GM12878 (cell line): ENCODE results near the gene ARF3. TPM values are rescaled to one million over a fixed set of nuclear protein-coding genes. Genes with fewer than 3 reads are reported as not detected.

Experiments used
- GATAD2B ChIP-seq: fragments of 450-650 bp; conservative IDR thresholded peaks from 2 replicates; pipeline ENCODE4 v1.6.1; 2017; ENCODE audit warnings: low read depth, mild to moderate bottlenecking, moderate library complexity
- MTA2 ChIP-seq: fragments of 450-650 bp; IDR thresholded peaks from 2 replicates; pipeline ENCODE4 v1.6.1; 2016; ENCODE audit warnings: low read depth, mild to moderate bottlenecking, moderate library complexity
- NKRF ChIP-seq: fragments of 450-650 bp; conservative IDR thresholded peaks from 2 replicates; pipeline ENCODE4 v1.6.1; 2017; ENCODE audit warnings: mild to moderate bottlenecking, moderate library complexity
- NR2C1 ChIP-seq: fragments of 450-650 bp; IDR thresholded peaks from 2 replicates; pipeline ENCODE4 v1.6.1; 2017; ENCODE audit warnings: antibody characterized with exemption, mild to moderate bottlenecking, moderate library complexity
- NR2F1 ChIP-seq: fragments of 450-650 bp; conservative IDR thresholded peaks from 2 replicates; pipeline ENCODE4 v1.6.1; 2017; ENCODE audit warnings: mild to moderate bottlenecking
- PML ChIP-seq: IDR thresholded peaks from 2 replicates; pipeline ENCODE4 v1.6.1; 2012; ENCODE audit warnings: low read length, inconsistent platforms
- SRF ChIP-seq, 2 experiments: IDR thresholded peaks; 2 replicates each; pipeline ENCODE4 v1.6.1; 2011; ENCODE audit warnings: low read depth in 2 of 2, low read length in 2 of 2, mild to moderate bottlenecking in 1 of 2, moderate library complexity in 1 of 2
- USF1 ChIP-seq: IDR thresholded peaks from 2 replicates; pipeline ENCODE4 v1.6.1; 2011; ENCODE audit warnings: borderline replicate concordance, low read depth, mild to moderate bottlenecking, moderate library complexity, mixed read lengths, low read length; ENCODE audit not compliant: insufficient read depth; ENCODE audit errors: extremely low read length
- ZBTB4 ChIP-seq: fragments of 450-650 bp; formaldehyde crosslinking; IDR thresholded peaks from 2 replicates; pipeline ENCODE4 v1.4.0; 2022; ENCODE audit warnings: mild to moderate bottlenecking, moderate library complexity
- ZNF217 ChIP-seq: fragments of 450-650 bp; IDR thresholded peaks from 2 replicates; pipeline ENCODE4 v1.6.1; 2017; ENCODE audit warnings: antibody characterized with exemption, mild to moderate bottlenecking
- ZZZ3 ChIP-seq: IDR thresholded peaks from 2 replicates; pipeline ENCODE4 v1.6.1; 2011; ENCODE audit warnings: low read depth; ENCODE audit not compliant: control insufficient read depth, insufficient read length
- polyA plus RNA-seq, 11 experiments: library from polyadenylated mRNA; depleted of rRNA in 4 of 11; unstranded in 6 of 11; stranded (reverse) in 5 of 11; fragments of >200 nt; fragmentation: Nextera tagmentation in 4 of 11; fragmentation: Illumina TruSeq in 1 of 11; extraction: Ambion mirVana in 4 of 11; extraction: Trizol in 1 of 11; gene quantifications; 1 replicate in 1 of 11; 2 replicates in 10 of 11; pipeline versions ENCODE4 v1.2.1 to v1.2.3, GENCODE V29; 2011 to 2016; ENCODE audit warnings: inconsistent platforms in 2 of 11, missing spikeins in 2 of 11, low read depth in 1 of 11
- total RNA-seq, 4 experiments: library from RNA; depleted of rRNA in 3 of 4; stranded (reverse); fragments of >200 nt in 3 of 4; fragmentation: Illumina TruSeq in 1 of 4; extraction: Trizol in 1 of 4; gene quantifications; 2 replicates each; pipeline versions ENCODE4 v1.2.1 to v1.2.3, GENCODE V29; 2013 to 2021

Gene ARF3
- total and polyA plus RNA-seq, 10 of the 15 experiments (the other 5 are each of a cell fraction or from before 2014, with no cell fraction given), result 8.7 to 263 (median 74.4) TPM

- no peak for TF ChIP-seq NKRF
- no peak for TF ChIP-seq ZZZ3
- TF ChIP-seq ZNF217, result no peak
- no peak for TF ChIP-seq ZBTB4 (CRISPR knock-in tag)
- peak; percentile 66; the same call in 1 of the 2 replicates for TF ChIP-seq GATAD2B
- no peak for TF ChIP-seq SRF (IDR thresholded peaks at IDR 0.05; ENCODE audit: low read depth in 2 of 2, low read length in 2 of 2)
- TF ChIP-seq MTA2, result no peak
- TF ChIP-seq USF1, result no peak
- TF ChIP-seq NR2C1, result no peak
- no peak for TF ChIP-seq PML
- no peak for TF ChIP-seq NR2F1
Observed at GRCh38 chr12:48969833-48970701, 12.8 kb upstream of the ARF3 start (continued).
